K562 (cell line): ENCODE results near the gene CCSER2. TPM values are rescaled to one million over a fixed set of nuclear protein-coding genes. Genes with fewer than 3 reads are reported as not detected.

ENCODE experiments used
- ATAC-seq: fragments of 200-7000 bp; cut with Tn5 transposase; 3 replicates; pipeline ENCODE4 v1.9.1; 2020; ENCODE audit warnings: moderate library complexity
- BruUV-seq: library from RNA; stranded (reverse); fragments of 400-500 nt; replicated peaks from 2 replicates; lab custom pipeline; 2021; lab: Mats Ljungman, UMichigan
- CTCF ChIA-PET: fragments of 300-600 bp; formaldehyde crosslinking; extraction: SDS; loops from one replicate; lab custom pipeline; 2021; ENCODE audit warnings: low intra/inter-chr PET ratio; lab: Yijun Ruan, JAX
- POLR2A ChIA-PET: fragments of 300-600, 350-650 bp; sonication (Branson Sonifier 250); formaldehyde crosslinking; extraction: SDS; loops from one replicate; lab custom pipeline; 2021; ENCODE audit warnings: antibody characterized with exemption, inconsistent platforms; lab: Yijun Ruan, JAX
- DNase-seq, 4 experiments: peaks; one replicate each; pipeline versions ENCODE4 v3.0.0 to v3.0.0-alpha.2; 2011 to 2018; ENCODE audit warnings: low spot score in 3 of 4, mixed read lengths in 3 of 4; ENCODE audit errors: extremely low read depth in 1 of 4
- FAIRE-seq: peaks from 2 replicates; lab custom pipeline; 2011; peaks lifted over from hg19 to GRCh38; lab: Jason Lieb, UNC
- H2AFZ ChIP-seq: 2 replicates; pipeline ENCODE4 v1.6.0; 2011; ENCODE audit warnings: low read depth, low read length, control low read depth, inconsistent platforms
- H3K27ac ChIP-seq: fragments of 200-600 bp; 3 replicates; pipeline ENCODE4 v1.8.0; 2011; ENCODE audit warnings: low read depth, mild to moderate bottlenecking, control low read depth, inconsistent platforms, low read length, moderate library complexity, mixed read lengths; ENCODE audit errors: extremely low read depth
- H3K27me3 ChIP-seq, 2 experiments: fragments of 300-600 bp in 1 of 2; 2 replicates in 1 of 2; 3 replicates in 1 of 2; pipeline versions ENCODE4 v1.6.0 to v1.8.0; 2011; ENCODE audit warnings: inconsistent platforms in 2 of 2, low read length in 2 of 2, mild to moderate bottlenecking in 1 of 2, mixed read lengths in 1 of 2, moderate library complexity in 1 of 2; ENCODE audit not compliant: control insufficient read depth in 2 of 2, insufficient read depth in 2 of 2
- H3K36me3 ChIP-seq: fragments of 300-600 bp; 3 replicates; pipeline ENCODE4 v1.8.0; 2011; ENCODE audit warnings: mild to moderate bottlenecking, low read length, inconsistent platforms; ENCODE audit not compliant: control insufficient read depth, insufficient read depth
- H3K4me1 ChIP-seq, 2 experiments: fragments of 200-600 bp in 1 of 2; replicated peaks in 1 of 2; 2 replicates in 1 of 2; 3 replicates in 1 of 2; pipeline versions ENCODE4 v1.5.1 to v1.8.0; 2011; ENCODE audit warnings: inconsistent platforms in 2 of 2, low read length in 2 of 2, mild to moderate bottlenecking in 1 of 2, mixed read lengths in 1 of 2, moderate library complexity in 1 of 2; ENCODE audit not compliant: control insufficient read depth in 2 of 2, insufficient read depth in 2 of 2
- H3K4me2 ChIP-seq: 2 replicates; pipeline ENCODE4 v1.6.1; 2011; ENCODE audit warnings: low read length, control low read depth, inconsistent platforms, mixed read lengths; ENCODE audit not compliant: insufficient read depth
- H3K4me3 ChIP-seq: fragments of 200-600 bp; sonication (generic), shearing (Covaris generic); 2 replicates; pipeline ENCODE4 v1.5.1; 2016; ENCODE audit warnings: control low read depth, inconsistent platforms
- H3K79me2 ChIP-seq: fragments of 200-600 bp; 3 replicates; pipeline ENCODE4 v1.8.0; 2011; ENCODE audit warnings: low read length, inconsistent platforms; ENCODE audit not compliant: control insufficient read depth, insufficient read depth
- H3K9ac ChIP-seq, 2 experiments: 2 replicates each; pipeline versions ENCODE4 v1.6.0 to v1.6.1; 2011; ENCODE audit warnings: low read depth in 2 of 2, low read length in 2 of 2, control low read depth in 1 of 2, inconsistent platforms in 1 of 2, mild to moderate bottlenecking in 1 of 2, mixed read lengths in 1 of 2; ENCODE audit not compliant: insufficient read depth in 1 of 2
- H3K9me1 ChIP-seq: one replicate; pipeline ENCODE4 v1.6.0; 2011; ENCODE audit warnings: inconsistent platforms, mild to moderate bottlenecking, low read length, moderate library complexity; ENCODE audit not compliant: control insufficient read depth, insufficient read depth
- H3K9me3 ChIP-seq: replicated peaks from 2 replicates; pipeline ENCODE4 v1.5.1; 2011; ENCODE audit warnings: low read depth, low read length, inconsistent platforms; ENCODE audit not compliant: control insufficient read depth, insufficient read depth
- H4K20me1 ChIP-seq: replicated peaks from 2 replicates; pipeline ENCODE4 v1.6.1; 2011; ENCODE audit warnings: low read length, inconsistent platforms, mixed read lengths; ENCODE audit not compliant: control insufficient read depth, insufficient read depth
- PHF21A ChIP-seq: fragments of 450-650 bp; IDR thresholded peaks from 2 replicates; pipeline ENCODE4 v1.6.1; 2017; ENCODE audit warnings: low read depth, borderline replicate concordance
- PRDM10 ChIP-seq: fragments of 450-650 bp; IDR thresholded peaks from 2 replicates; pipeline ENCODE4 v1.6.1; 2018; ENCODE audit not compliant: partially characterized antibody
- WGBS: fragments of 100-300 bp; shearing (Covaris generic); methylation state at CpG from one replicate; pipeline ENCODE4 v1.1.6; 2016; ENCODE audit warnings: low coverage, mixed read lengths; ENCODE audit not compliant: insufficient coverage; ENCODE audit errors: missing lambda C conversion rate; 5-methylcytosine and 5-hydroxymethylcytosine counted together
- in situ Hi-C: fragments of 300-500 bp; cut with MboI; formaldehyde crosslinking; loops from 4 replicates; pipeline ENCODE4 v1.15.0; 2018; ENCODE audit warnings: inconsistent platforms, mixed read lengths
- intact Hi-C: fragments of 100-400 bp; cut with micrococcal nuclease; formaldehyde crosslinking; loops from 2 replicates; pipeline ENCODE4 v1.14.2; 2022
- polyA plus RNA-seq, 8 experiments: library from polyadenylated mRNA; depleted of rRNA in 4 of 8; stranded (reverse) in 5 of 8; unstranded in 3 of 8; fragments of >200 nt; fragmentation: Nextera tagmentation in 2 of 8; fragmentation: Illumina TruSeq in 1 of 8; extraction: Ambion mirVana in 2 of 8; extraction: Trizol in 1 of 8; gene quantifications; 2 replicates each; pipeline versions ENCODE4 v1.2.1 to v1.2.3, GENCODE V29; 2011 to 2014; ENCODE audit warnings: inconsistent platforms in 1 of 8, missing spikeins in 1 of 8
- total RNA-seq, 7 experiments: library from RNA; depleted of rRNA in 6 of 7; stranded (reverse); fragments of >200 nt in 6 of 7; fragmentation: Illumina TruSeq in 2 of 7; extraction: Trizol in 2 of 7; gene quantifications; 2 replicates each; pipeline versions ENCODE4 v1.2.1 to v1.2.3, GENCODE V29; 2011 to 2021; ENCODE audit warnings: low replicate concordance in 1 of 7

The CCSER2 gene
- total and polyA plus RNA-seq, 9 of the 15 experiments (the other 6 are each of a cell fraction or from before 2014, with no cell fraction given), result 2.7 to 15.1 (median 9.7) TPM

DNA sequence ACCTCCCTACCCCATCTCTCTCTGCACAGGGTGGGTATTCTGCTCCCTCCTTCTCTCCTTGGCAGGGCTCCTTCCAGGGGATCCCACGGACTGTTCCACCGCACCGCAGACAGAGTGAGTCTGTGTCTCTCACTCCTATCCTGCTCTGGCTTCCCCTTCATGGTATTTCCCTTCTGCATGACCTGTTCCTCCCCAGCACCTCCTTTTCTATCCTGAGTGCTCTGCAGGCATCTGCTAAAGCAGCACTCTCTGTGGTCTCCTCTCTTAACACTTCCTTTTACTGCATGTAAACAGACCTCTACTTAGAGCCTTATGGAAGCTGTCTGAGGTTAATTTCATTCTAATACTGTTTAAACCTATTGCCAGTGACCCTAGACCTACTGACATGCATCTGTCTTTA, 171.5 kb downstream of the CCSER2 start:
- H4K20me1 ChIP-seq, result no peaks in the 10 kb centered on the region
- no peak for DNase-seq
- no peaks in the 10 kb centered on the region for H3K27me3 ChIP-seq
- no peak overlapping the region for H2AFZ ChIP-seq
- no peaks in the 10 kb centered on the region for H3K9me1 ChIP-seq
- FAIRE-seq, result peak; percentile 6
- ATAC-seq, result peak; percentile 34
- 40% methylated on average over 1 of the region's 3 CpGs for WGBS
- in situ Hi-C loops (no loop called here), intact Hi-C loops (no loop called here)
- H3K9ac ChIP-seq, result no peak overlapping the region
- no peak overlapping the region for H3K4me3 ChIP-seq
- no peak overlapping the region for H3K27ac ChIP-seq
- no peak overlapping the region for H3K4me2 ChIP-seq
- ChIA-PET CTCF (no interaction called here), POLR2A (interaction anchor here (1.2 kb wide), 1 partner anchor 9 kb away, joined by 5 read pairs; no protein-coding TSS in a partner anchor)
- TF ChIP-seq PHF21A, result no peak
- peak; percentile 51 for TF ChIP-seq PRDM10
- H3K4me1 ChIP-seq, result no peaks in the 10 kb centered on the region
- no TSS peak for BruUV-seq
- H3K9me3 ChIP-seq, result no peaks in the 10 kb centered on the region
- no peaks in the 10 kb centered on the region for H3K79me2 ChIP-seq
- H3K36me3 ChIP-seq, result no peaks in the 10 kb centered on the region
